Activated CD4-positive, alpha-beta T cell treated with anti-CD3 and anti-CD28 coated beads, Interleukin-2, amount 50 U/mL, for 24 hours (primary cell): ENCODE results near the gene MIAT.
"Not testable (repeated sequence)": the region's sequence is repeated elsewhere in the genome, so short reads cannot be mapped to it uniquely, and the experiment has no call there.

Source experiments
- DNase-seq, 2 donors: peaks; one replicate each; pipeline ENCODE4 v3.0.0-alpha.2; 2020; ENCODE audit warnings: low read depth in 1 of 2, low spot score in 1 of 2

MIAT gene

GRCh38 chr22:26691377-26691716 lies 34.0 kb downstream of the MIAT start:
- DNase-seq = no peak

GRCh38 chr22:26692215-26692614 lies 34.8 kb downstream of the MIAT start:
- no peak for DNase-seq

- DNase-seq = no peak
These were observed 39.8 kb downstream of the MIAT start for GRCh38 chr22:26697151-26697550.

GRCh38 chr22:26700462-26700861 lies 43.1 kb downstream of the MIAT start:
- no peak for DNase-seq

- DNase-seq = no peak
These were observed 43.5 kb downstream of the MIAT start for GRCh38 chr22:26700886-26701285.

- no peak for DNase-seq
These were observed 43.9 kb downstream of the MIAT start for GRCh38 chr22:26701323-26701722.

- no peak for DNase-seq
These were observed 45.8 kb downstream of the MIAT start for GRCh38 chr22:26702906-26703830.

GRCh38 chr22:26705379-26705778 lies 48.0 kb downstream of the MIAT start:
- not testable (repeated sequence) for DNase-seq

GRCh38 chr22:26707090-26707489 lies 49.7 kb downstream of the MIAT start:
- DNase-seq = no peak

- DNase-seq = no peak
These were observed 50.2 kb downstream of the MIAT start for GRCh38 chr22:26707581-26707980.

GRCh38 chr22:26708256-26709009 lies 51.0 kb downstream of the MIAT start:
- DNase-seq = no peak

- DNase-seq = no peak
These were observed 52.4 kb downstream of the MIAT start for GRCh38 chr22:26709617-26710390.

- no peak for DNase-seq
These were observed 54.0 kb downstream of the MIAT start for GRCh38 chr22:26711205-26711963.

- no peak for DNase-seq
These were observed 54.8 kb downstream of the MIAT start for GRCh38 chr22:26712158-26712557.

GRCh38 chr22:26713823-26714449 lies 56.5 kb downstream of the MIAT start:
- no peak for DNase-seq

- DNase-seq = no peak
These were observed 57.6 kb downstream of the MIAT start for GRCh38 chr22:26714971-26715370.

GRCh38 chr22:26715392-26715936 lies 58.1 kb downstream of the MIAT start:
- DNase-seq = no peak

GRCh38 chr22:26718488-26718887 lies 61.1 kb downstream of the MIAT start:
- no peak for DNase-seq

- DNase-seq = no peak
These were observed 61.5 kb downstream of the MIAT start for GRCh38 chr22:26718905-26719304.

- DNase-seq = no peak
These were observed 64.8 kb downstream of the MIAT start for GRCh38 chr22:26722159-26722558.
